Esophagus muscularis mucosa (tissue), 3 donors: ENCODE measurements around the gene DUSP9.

ENCODE experiments used
- CTCF ChIP-seq, 3 experiments: fragments of 200-600 bp in 2 of 3; fragments of 450-650 bp in 1 of 3; sonication (generic) in 2 of 3; IDR thresholded peaks; one replicate each; pipeline ENCODE4 v1.5.1; 2017 to 2019; ENCODE audit warnings: antibody characterized with exemption in 3 of 3, mild to moderate bottlenecking in 2 of 3, moderate library complexity in 1 of 3
- POLR2AphosphoS5 ChIP-seq, 2 donors: sonication (generic); formaldehyde crosslinking; IDR thresholded peaks; one replicate each; pipeline ENCODE4 v1.6.1; 2017; ENCODE audit warnings: antibody characterized with exemption in 2 of 2

DNA sequence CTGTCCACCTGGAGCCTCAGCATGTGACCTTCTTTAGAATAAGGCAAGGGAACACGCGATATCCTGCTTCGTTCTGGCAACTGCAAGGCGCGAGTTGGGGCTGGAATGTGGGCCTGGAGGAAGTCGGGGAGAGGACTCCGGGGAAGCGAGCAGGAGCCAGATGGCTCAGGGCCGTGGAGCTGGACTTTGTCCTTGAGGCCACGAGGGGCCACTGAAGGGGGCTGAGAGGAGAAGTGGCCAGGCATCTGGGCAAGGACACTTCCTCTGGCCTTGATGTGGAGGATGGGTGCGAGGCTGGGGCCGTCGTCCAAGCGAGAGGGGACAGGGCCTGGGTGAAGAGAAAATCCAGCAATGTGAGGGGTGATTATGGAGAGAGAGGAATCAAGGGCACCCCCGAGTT, 12.2 kb upstream of the DUSP9 start:
- no peak for TF ChIP-seq POLR2AphosphoS5 (IDR thresholded peaks at IDR 0.05)
- no peak for TF ChIP-seq CTCF (IDR thresholded peaks at IDR 0.05)
